Subcutaneous adipose tissue (tissue), 4 donors: Measurements from ENCODE around the gene NUMB. TPM values are rescaled to one million over a fixed set of nuclear protein-coding genes. Genes with fewer than 3 reads are reported as not detected.

Experiments
- CTCF ChIP-seq: fragments of 450-650 bp; IDR thresholded peaks from one replicate; pipeline ENCODE4 v1.5.1; 2016; ENCODE audit warnings: low read depth, mild to moderate bottlenecking, control low read depth, antibody characterized with exemption, moderate library complexity
- total RNA-seq, 4 donors: library from RNA; depleted of rRNA; stranded (reverse); fragments of >200 nt; gene quantifications; one replicate each; pipeline ENCODE4 v1.1.0, GENCODE V29; 2016

Gene NUMB
- total RNA-seq, 4 donors from 2014 or later = 45.1 to 85.8 (median 61.2) TPM

DNA sequence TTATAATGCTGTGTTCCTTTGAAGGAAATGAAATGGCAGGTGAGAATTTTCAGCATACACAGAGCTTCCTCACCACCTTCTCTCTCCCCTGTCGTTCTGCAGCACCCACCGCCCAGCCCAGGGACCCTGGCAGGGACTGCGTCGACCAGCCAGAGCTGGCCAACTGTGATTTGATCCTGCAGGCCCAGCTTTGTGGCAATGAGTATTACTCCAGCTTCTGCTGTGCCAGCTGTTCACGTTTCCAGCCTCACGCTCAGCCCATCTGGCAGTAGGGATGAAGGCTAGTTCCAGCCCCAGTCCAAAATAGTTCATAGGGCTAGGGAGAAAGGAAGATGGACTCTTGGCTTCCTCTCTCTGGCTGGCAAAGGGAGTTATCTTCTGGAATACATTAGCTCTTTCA lies 186.0 kb downstream of the NUMB start:
- no peak for TF ChIP-seq CTCF

GRCh38 chr14:73269729-73270531 lies 188.4 kb downstream of the NUMB start:
- TF ChIP-seq CTCF = no peak

GRCh38 chr14:73267474-73267873 lies 190.9 kb downstream of the NUMB start:
- no peak for TF ChIP-seq CTCF

DNA sequence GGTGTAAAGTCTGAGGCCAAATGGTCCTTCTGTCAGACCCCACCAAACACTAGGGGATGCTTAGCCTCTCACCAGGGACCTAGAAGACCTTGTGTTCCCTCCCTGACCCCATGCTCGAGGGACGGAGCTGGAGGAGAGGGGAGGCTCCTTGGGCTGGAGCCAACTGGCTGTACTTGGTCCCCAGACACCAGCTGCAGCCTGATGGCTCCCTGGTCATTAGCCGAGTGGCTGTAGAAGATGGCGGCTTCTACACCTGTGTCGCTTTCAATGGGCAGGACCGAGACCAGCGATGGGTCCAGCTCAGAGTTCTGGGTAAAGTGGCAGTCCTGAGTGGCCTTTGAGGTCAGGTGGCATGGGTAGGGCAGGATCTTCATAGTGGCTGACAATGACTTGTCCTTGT lies 192.0 kb downstream of the NUMB start:
- TF ChIP-seq CTCF = no peak

GRCh38 chr14:73265721-73266046 lies 192.7 kb downstream of the NUMB start:
- TF ChIP-seq CTCF = no peak

- TF ChIP-seq CTCF = no peak
Measured at GRCh38 chr14:73264885-73265720, 193.2 kb downstream of the NUMB start.

DNA sequence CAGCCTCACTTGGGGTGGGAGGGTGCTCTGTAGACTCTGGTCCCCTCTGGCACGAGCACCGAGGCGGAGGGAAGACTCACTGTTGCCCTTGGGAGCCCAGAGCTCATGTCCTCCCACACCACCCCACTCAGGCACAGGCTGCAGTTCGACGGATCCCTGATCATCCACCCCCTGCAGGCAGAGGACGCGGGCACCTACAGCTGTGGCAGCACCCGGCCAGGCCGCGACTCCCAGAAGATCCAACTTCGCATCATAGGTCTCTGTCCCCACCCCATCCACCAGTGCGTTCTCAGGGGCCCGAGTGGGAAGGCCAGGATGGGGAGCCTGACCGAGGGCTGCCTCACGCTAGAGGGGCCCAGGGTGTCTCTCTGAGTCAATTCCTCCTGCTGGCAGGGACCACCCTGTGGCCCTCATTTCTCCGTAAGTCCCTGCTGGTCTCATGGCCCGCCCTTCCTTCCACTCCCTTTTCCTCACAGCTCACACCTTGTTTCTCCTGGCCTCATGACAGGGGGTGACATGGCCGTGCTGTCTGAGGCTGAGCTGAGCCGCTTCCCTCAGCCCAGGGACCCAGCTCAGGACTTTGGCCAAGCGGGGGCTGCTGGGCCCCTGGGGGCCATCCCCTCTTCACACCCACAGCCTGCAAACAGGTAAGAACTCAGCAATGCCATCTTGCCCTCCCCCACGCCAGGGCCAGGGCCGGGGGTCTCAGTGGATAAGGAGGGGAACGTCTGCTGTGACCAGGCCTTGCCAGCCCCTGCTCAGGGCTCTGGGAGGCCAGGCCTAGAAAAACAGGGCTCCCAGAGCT lies 194.1 kb downstream of the NUMB start:
- TF ChIP-seq CTCF = no peak
